GM12878 (cell line): ENCODE results near the gene ABHD12B. TPM values are rescaled to one million over a fixed set of nuclear protein-coding genes. Genes with fewer than 3 reads are reported as not detected.
"Not testable (repeated sequence)": the region's sequence is repeated elsewhere in the genome, so short reads cannot be mapped to it uniquely, and the experiment has no call there.

Source experiments
- ATAC-seq: fragments of 200-7000 bp; cut with Tn5 transposase; 3 replicates; pipeline ENCODE4 v1.9.1; 2020; ENCODE audit warnings: mild to moderate bottlenecking, moderate library complexity
- BruUV-seq: library from RNA; stranded (reverse); fragments of 400-500 nt; replicated peaks from 2 replicates; lab custom pipeline; 2021; lab: Mats Ljungman, UMichigan
- CTCF ChIA-PET: fragments of 300-600 bp; sonication (Branson Sonifier 250); formaldehyde crosslinking; extraction: SDS; loops from one replicate; lab custom pipeline; 2021; ENCODE audit warnings: inconsistent platforms; lab: Yijun Ruan, JAX
- POLR2A ChIA-PET: fragments of 350-600 bp; formaldehyde crosslinking; extraction: SDS; loops from one replicate; lab custom pipeline; 2021; ENCODE audit warnings: inconsistent platforms; lab: Charles Lee
- RAD21 ChIA-PET: fragments of 300-600 bp; sonication (Branson Sonifier 250); formaldehyde crosslinking; loops from one replicate; lab custom pipeline; 2023; ENCODE audit warnings: antibody characterized with exemption; ENCODE audit not compliant: unreplicated experiment; lab: Charles Lee
- SMC1A ChIA-PET: fragments of 300-600 bp; sonication (Branson Sonifier 250); formaldehyde crosslinking; loops from one replicate; lab custom pipeline; 2023; ENCODE audit not compliant: unreplicated experiment, uncharacterized antibody; lab: Charles Lee
- DNase-seq: peaks from one replicate; pipeline ENCODE4 v3.0.0-alpha.2; 2011; ENCODE audit warnings: low read depth, low spot score
- FAIRE-seq: peaks from 3 replicates; lab custom pipeline; 2011; peaks lifted over from hg19 to GRCh38; lab: Jason Lieb, UNC
- H2AFZ ChIP-seq: 2 replicates; pipeline ENCODE4 v1.6.0; 2011; ENCODE audit warnings: low read depth, low read length, control low read depth; ENCODE audit not compliant: control insufficient read depth
- H3K27ac ChIP-seq: 2 replicates; pipeline ENCODE4 v1.5.1; 2011; ENCODE audit warnings: control low read depth; ENCODE audit not compliant: control insufficient read depth, insufficient read depth
- H3K27me3 ChIP-seq, 2 experiments: replicated peaks in 1 of 2; 2 replicates each; pipeline versions ENCODE4 v1.6.0 to v1.6.1; 2011; ENCODE audit warnings: low read length in 1 of 2; ENCODE audit not compliant: control insufficient read depth in 2 of 2, insufficient read depth in 2 of 2
- H3K36me3 ChIP-seq, 2 experiments: 2 replicates each; pipeline ENCODE4 v1.5.1; 2011; ENCODE audit warnings: low read length in 1 of 2; ENCODE audit not compliant: control insufficient read depth in 2 of 2, insufficient read depth in 2 of 2
- H3K4me1 ChIP-seq: 2 replicates; pipeline ENCODE4 v1.6.1; 2011; ENCODE audit warnings: mild to moderate bottlenecking, low read length, moderate library complexity, mixed read lengths; ENCODE audit not compliant: control insufficient read depth, insufficient read depth
- H3K4me2 ChIP-seq: 2 replicates; pipeline ENCODE4 v1.6.0; 2011; ENCODE audit warnings: control low read depth; ENCODE audit not compliant: control insufficient read depth, insufficient read depth
- H3K4me3 ChIP-seq: fragments of 200-600 bp; sonication (generic); 2 replicates; pipeline ENCODE4 v1.5.1; 2016
- H3K79me2 ChIP-seq: 2 replicates; pipeline ENCODE4 v1.6.0; 2011; ENCODE audit warnings: low read length; ENCODE audit not compliant: control insufficient read depth, insufficient read depth
- H3K9ac ChIP-seq: 2 replicates; pipeline ENCODE4 v1.8.0; 2011; ENCODE audit warnings: low read length, control low read depth, mixed read lengths; ENCODE audit not compliant: control insufficient read depth, insufficient read depth
- H3K9me3 ChIP-seq: replicated peaks from 3 replicates; pipeline ENCODE4 v1.5.1; 2011; ENCODE audit warnings: mild to moderate bottlenecking, low read length; ENCODE audit not compliant: control insufficient read depth, insufficient read depth
- H4K20me1 ChIP-seq: 2 replicates; pipeline ENCODE4 v1.6.0; 2011; ENCODE audit not compliant: control insufficient read depth, insufficient read depth
- ZNF592 ChIP-seq: fragments of 450-650 bp; IDR thresholded peaks from 2 replicates; pipeline ENCODE4 v1.6.1; 2017; ENCODE audit warnings: mild to moderate bottlenecking, moderate library complexity
- WGBS: methylation state at CpG from one replicate; pipeline ENCODE4 v1.1.6; 2016; ENCODE audit warnings: low lambda C conversion rate; ENCODE audit not compliant: insufficient replicate concordance, insufficient coverage; ENCODE audit errors: missing lambda C conversion rate; 5-methylcytosine and 5-hydroxymethylcytosine counted together
- in situ Hi-C: fragments of 300-500 bp; cut with MboI; formaldehyde crosslinking; loops from 9 replicates; pipeline ENCODE4 v1.14.3; 2018; ENCODE audit warnings: mixed read lengths
- intact Hi-C: fragments of 100-400 bp; cut with micrococcal nuclease; formaldehyde crosslinking; loops from one replicate; pipeline ENCODE4 v1.14.2; 2022; ENCODE audit not compliant: unreplicated experiment
- polyA plus RNA-seq, 11 experiments: library from polyadenylated mRNA; depleted of rRNA in 4 of 11; unstranded in 6 of 11; stranded (reverse) in 5 of 11; fragments of >200 nt; fragmentation: Nextera tagmentation in 4 of 11; fragmentation: Illumina TruSeq in 1 of 11; extraction: Ambion mirVana in 4 of 11; extraction: Trizol in 1 of 11; gene quantifications; 1 replicate in 1 of 11; 2 replicates in 10 of 11; pipeline versions ENCODE4 v1.2.1 to v1.2.3, GENCODE V29; 2011 to 2016; ENCODE audit warnings: inconsistent platforms in 2 of 11, missing spikeins in 2 of 11, low read depth in 1 of 11
- total RNA-seq, 4 experiments: library from RNA; depleted of rRNA in 3 of 4; stranded (reverse); fragments of >200 nt in 3 of 4; fragmentation: Illumina TruSeq in 1 of 4; extraction: Trizol in 1 of 4; gene quantifications; 2 replicates each; pipeline versions ENCODE4 v1.2.1 to v1.2.3, GENCODE V29; 2013 to 2021
- TF ChIP-seq, protein P1 (sequence below): IDR thresholded peaks from 2 replicates; pipeline ENCODE4 v1.6.1; 2012; ENCODE audit warnings: improper control_type of control experiment, low read depth, low read length; ENCODE audit not compliant: insufficient replicate concordance

Gene ABHD12B
- total and polyA plus RNA-seq, 10 of the 15 experiments (the other 5 are each of a cell fraction or from before 2014, with no cell fraction given) = not detected

- Histone ChIP-seq H3K4me3 (no peak overlapping the region), H4K20me1 (no peaks in the 10 kb centered on the region), H2AFZ (no peak overlapping the region), H3K79me2 (no peaks in the 10 kb centered on the region), H3K9me3 (no peaks in the 10 kb centered on the region), H3K27me3 (peaks cover 6 to 14% of the 10 kb centered on the region in 2 experiments), H3K4me2 (no peak overlapping the region), H3K27ac (no peak overlapping the region), H3K36me3 (no peaks in the 10 kb centered on the region), H3K4me1 (peaks cover 8% of the 10 kb centered on the region), H3K9ac (no peak overlapping the region)
- in situ Hi-C loops = no loop called here
- RAD21 ChIA-PET = no interaction called here
- intact Hi-C loops = no loop called here
- no TSS peak for BruUV-seq
- POLR2A ChIA-PET = no interaction called here
- 67% methylated on average over 6 of the region's 6 CpGs for WGBS
- ATAC-seq (no peak), FAIRE-seq (no peak), DNase-seq (no peak)
- no peak for TF ChIP-seq ZNF592
- TF ChIP-seq, protein P1, sequence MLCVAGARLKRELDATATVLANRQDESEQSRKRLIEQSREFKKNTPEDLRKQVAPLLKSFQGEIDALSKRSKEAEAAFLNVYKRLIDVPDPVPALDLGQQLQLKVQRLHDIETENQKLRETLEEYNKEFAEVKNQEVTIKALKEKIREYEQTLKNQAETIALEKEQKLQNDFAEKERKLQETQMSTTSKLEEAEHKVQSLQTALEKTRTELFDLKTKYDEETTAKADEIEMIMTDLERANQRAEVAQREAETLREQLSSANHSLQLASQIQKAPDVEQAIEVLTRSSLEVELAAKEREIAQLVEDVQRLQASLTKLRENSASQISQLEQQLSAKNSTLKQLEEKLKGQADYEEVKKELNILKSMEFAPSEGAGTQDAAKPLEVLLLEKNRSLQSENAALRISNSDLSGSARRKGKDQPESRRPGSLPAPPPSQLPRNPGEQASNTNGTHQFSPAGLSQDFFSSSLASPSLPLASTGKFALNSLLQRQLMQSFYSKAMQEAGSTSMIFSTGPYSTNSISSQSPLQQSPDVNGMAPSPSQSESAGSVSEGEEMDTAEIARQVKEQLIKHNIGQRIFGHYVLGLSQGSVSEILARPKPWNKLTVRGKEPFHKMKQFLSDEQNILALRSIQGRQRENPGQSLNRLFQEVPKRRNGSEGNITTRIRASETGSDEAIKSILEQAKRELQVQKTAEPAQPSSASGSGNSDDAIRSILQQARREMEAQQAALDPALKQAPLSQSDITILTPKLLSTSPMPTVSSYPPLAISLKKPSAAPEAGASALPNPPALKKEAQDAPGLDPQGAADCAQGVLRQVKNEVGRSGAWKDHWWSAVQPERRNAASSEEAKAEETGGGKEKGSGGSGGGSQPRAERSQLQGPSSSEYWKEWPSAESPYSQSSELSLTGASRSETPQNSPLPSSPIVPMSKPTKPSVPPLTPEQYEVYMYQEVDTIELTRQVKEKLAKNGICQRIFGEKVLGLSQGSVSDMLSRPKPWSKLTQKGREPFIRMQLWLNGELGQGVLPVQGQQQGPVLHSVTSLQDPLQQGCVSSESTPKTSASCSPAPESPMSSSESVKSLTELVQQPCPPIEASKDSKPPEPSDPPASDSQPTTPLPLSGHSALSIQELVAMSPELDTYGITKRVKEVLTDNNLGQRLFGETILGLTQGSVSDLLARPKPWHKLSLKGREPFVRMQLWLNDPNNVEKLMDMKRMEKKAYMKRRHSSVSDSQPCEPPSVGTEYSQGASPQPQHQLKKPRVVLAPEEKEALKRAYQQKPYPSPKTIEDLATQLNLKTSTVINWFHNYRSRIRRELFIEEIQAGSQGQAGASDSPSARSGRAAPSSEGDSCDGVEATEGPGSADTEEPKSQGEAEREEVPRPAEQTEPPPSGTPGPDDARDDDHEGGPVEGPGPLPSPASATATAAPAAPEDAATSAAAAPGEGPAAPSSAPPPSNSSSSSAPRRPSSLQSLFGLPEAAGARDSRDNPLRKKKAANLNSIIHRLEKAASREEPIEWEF = no peak
- CTCF ChIA-PET = no interaction called here
- SMC1A ChIA-PET = no interaction called here
These were observed 69.3 kb downstream of the ABHD12B start for GRCh38 chr14:50941151-50941550.

- H3K9me3 ChIP-seq, H3K27ac ChIP-seq, H3K4me3 ChIP-seq, H3K79me2 ChIP-seq, H3K4me2 ChIP-seq, intact Hi-C loops, H3K36me3 ChIP-seq, BruUV-seq, CTCF ChIA-PET, H4K20me1 ChIP-seq, DNase-seq, RAD21 ChIA-PET, ATAC-seq, FAIRE-seq, H3K9ac ChIP-seq, SMC1A ChIA-PET, H3K4me1 ChIP-seq, POLR2A ChIA-PET, H2AFZ ChIP-seq, in situ Hi-C loops: not testable (repeated sequence)
- peaks cover 6 to 14% of the 10 kb centered on the region in 2 experiments for H3K27me3 ChIP-seq
- WGBS = 50% methylated on average over 8 of the region's 8 CpGs
These were observed 69.8 kb downstream of the ABHD12B start for GRCh38 chr14:50941638-50942037.
